B cell (primary cell): ENCODE data around the gene FBXO34. TPM values are rescaled to one million over a fixed set of nuclear protein-coding genes. Genes with fewer than 3 reads are reported as not detected.
A peak's percentile ranks its signal among the peaks of the same experiment; 100 is the strongest.

Source experiments
- ATAC-seq: fragments of 200-7000 bp; cut with Tn5 transposase; one replicate; pipeline ENCODE4 v1.10.0; 2021; ENCODE audit warnings: low read depth, mild to moderate bottlenecking, moderate number of reproducible peaks, moderate library complexity
- CTCF ChIA-PET: fragments of 350-600 bp; sonication (Branson Sonifier 250); formaldehyde crosslinking; loops from one replicate; lab custom pipeline; 2021; ENCODE audit warnings: antibody characterized with exemption, inconsistent platforms; lab: Charles Lee
- POLR2A ChIA-PET: fragments of 350-600 bp; sonication (Branson Sonifier 250); formaldehyde crosslinking; loops from one replicate; lab custom pipeline; 2021; ENCODE audit warnings: antibody characterized with exemption; lab: Charles Lee
- DNase-seq: peaks from one replicate; pipeline ENCODE4 v3.0.0; 2013
- H2AFZ ChIP-seq: 2 replicates; pipeline ENCODE4 v1.6.1; 2012; ENCODE audit warnings: mild to moderate bottlenecking, low read depth, low read length; ENCODE audit not compliant: insufficient read depth, poor library complexity, severe bottlenecking
- H3K27ac ChIP-seq, 2 donors: 1 replicate in 1 of 2; 2 replicates in 1 of 2; pipeline ENCODE4 v1.5.1; 2012 to 2013; ENCODE audit warnings: low read length in 2 of 2, mild to moderate bottlenecking in 2 of 2, moderate library complexity in 1 of 2
- H3K27me3 ChIP-seq, 4 experiments: fragments of 200-600 bp in 1 of 4; sonication (generic) in 1 of 4; replicated peaks in 1 of 4; 1 replicate in 2 of 4; 2 replicates in 2 of 4; pipeline versions ENCODE4 v1.6.1 to v1.7.0; 2013 to 2016; ENCODE audit warnings: low read length in 3 of 4, mild to moderate bottlenecking in 2 of 4, mixed read lengths in 1 of 4, moderate library complexity in 1 of 4; ENCODE audit not compliant: insufficient read depth in 4 of 4, control insufficient read depth in 3 of 4; ENCODE audit errors: control extremely low read depth in 1 of 4
- H3K36me3 ChIP-seq, 2 experiments: replicated peaks in 1 of 2; 1 replicate in 1 of 2; 2 replicates in 1 of 2; pipeline versions ENCODE4 v1.6.1 to v1.7.1; 2013; ENCODE audit warnings: low read length in 1 of 2; ENCODE audit not compliant: insufficient read depth in 2 of 2, control insufficient read depth in 1 of 2; ENCODE audit errors: control extremely low read depth in 1 of 2, extremely low read depth in 1 of 2
- H3K4me1 ChIP-seq, 2 donors: fragments of 200-600 bp in 1 of 2; sonication (generic) in 1 of 2; 1 replicate in 1 of 2; 2 replicates in 1 of 2; pipeline versions ENCODE4 v1.5.1 to v1.6.1; 2013 to 2017; ENCODE audit warnings: low read length in 2 of 2; ENCODE audit not compliant: control insufficient read depth in 2 of 2, insufficient read depth in 2 of 2
- H3K4me2 ChIP-seq: replicated peaks from 2 replicates; pipeline ENCODE3; 2012; ENCODE audit warnings: mild to moderate bottlenecking, low read depth, low read length; ENCODE audit not compliant: poor library complexity, severe bottlenecking
- H3K4me3 ChIP-seq, 5 experiments: fragments of 200-600 bp in 1 of 5; sonication (generic) in 1 of 5; 1 replicate in 3 of 5; 2 replicates in 2 of 5; pipeline versions ENCODE4 v1.5.1 to v1.7.0; 2011 to 2016; ENCODE audit warnings: low read length in 4 of 5, mild to moderate bottlenecking in 4 of 5, low read depth in 2 of 5, control low read depth in 1 of 5, moderate library complexity in 1 of 5; ENCODE audit not compliant: insufficient read depth in 1 of 5; ENCODE audit errors: control extremely low read depth in 1 of 5, extremely low read depth in 1 of 5
- H3K79me2 ChIP-seq: fragments of 200-600 bp; sonication (generic); one replicate; pipeline ENCODE4 v1.6.0; 2016; ENCODE audit warnings: low read length; ENCODE audit not compliant: control insufficient read depth, insufficient read depth
- H3K9ac ChIP-seq: fragments of 200-600 bp; sonication (generic); 2 replicates; pipeline ENCODE4 v1.6.1; 2017; ENCODE audit warnings: mild to moderate bottlenecking, low read length, moderate library complexity
- H3K9me3 ChIP-seq, 3 donors: one replicate each; pipeline versions ENCODE4 v1.6.1 to v1.7.1; 2013; ENCODE audit warnings: low read length in 2 of 3; ENCODE audit not compliant: control insufficient read depth in 2 of 3, insufficient read depth in 1 of 3; ENCODE audit errors: control extremely low read depth in 1 of 3
- H4K20me1 ChIP-seq: 2 replicates; pipeline ENCODE4 v1.6.0; 2012; ENCODE audit warnings: mild to moderate bottlenecking, low read length; ENCODE audit not compliant: insufficient read depth, control insufficient read depth, poor library complexity, severe bottlenecking
- H3K27ac Mint-ChIP-seq: one replicate; pipeline ENCODE4 v1.8.0; 2021; ENCODE audit warnings: mixed read lengths
- H3K27me3 Mint-ChIP-seq: one replicate; pipeline ENCODE4 v1.8.0; 2021; ENCODE audit warnings: mixed read lengths
- H3K4me1 Mint-ChIP-seq: one replicate; pipeline ENCODE4 v1.8.0; 2021; ENCODE audit warnings: mixed read lengths
- H3K4me3 Mint-ChIP-seq: one replicate; pipeline ENCODE4 v1.8.0; 2021; ENCODE audit warnings: mixed read lengths
- H3K9me3 Mint-ChIP-seq: one replicate; pipeline ENCODE4 v1.8.0; 2022; ENCODE audit warnings: mixed read lengths; ENCODE audit not compliant: insufficient read depth
- EZH2 ChIP-seq: IDR thresholded peaks from 2 replicates; pipeline ENCODE4 v1.6.1; 2012; ENCODE audit warnings: borderline replicate concordance, low read depth, mild to moderate bottlenecking, moderate library complexity, low read length; ENCODE audit not compliant: insufficient read depth, poor library complexity, severe bottlenecking
- WGBS: methylation state at CpG from one replicate; pipeline ENCODE4 v1.1.5; 2013; ENCODE audit warnings: missing lambda C conversion rate; ENCODE audit not compliant: insufficient coverage; 5-methylcytosine and 5-hydroxymethylcytosine counted together
- intact Hi-C: fragments of 100-400 bp; cut with micrococcal nuclease; formaldehyde crosslinking; loops from one replicate; pipeline ENCODE4 v1.10.0; 2022
- polyA plus RNA-seq: library from polyadenylated mRNA; depleted of rRNA; stranded (reverse); fragments of >200 nt; gene quantifications from 2 replicates; pipeline ENCODE4 v1.2.3, GENCODE V29; 2012
- total RNA-seq, 2 donors: library from RNA; stranded (reverse); fragments of 120-200 nt in 1 of 2; gene quantifications; 1 replicate in 1 of 2; 2 replicates in 1 of 2; pipeline versions ENCODE4 v1.2.3 to v1.2.4, GENCODE V29; 2013 to 2022
- TF ChIP-seq, protein P1 (sequence below): fragments of 200-600 bp; IDR thresholded peaks from one replicate; pipeline ENCODE4 v1.8.0; 2022; ENCODE audit warnings: antibody characterized with exemption, mild to moderate bottlenecking

The FBXO34 gene
- total and polyA plus RNA-seq, 2 donors (not counting 1 experiment from before 2014, with no cell fraction given), result 8.1 to 27.5 TPM

DNA sequence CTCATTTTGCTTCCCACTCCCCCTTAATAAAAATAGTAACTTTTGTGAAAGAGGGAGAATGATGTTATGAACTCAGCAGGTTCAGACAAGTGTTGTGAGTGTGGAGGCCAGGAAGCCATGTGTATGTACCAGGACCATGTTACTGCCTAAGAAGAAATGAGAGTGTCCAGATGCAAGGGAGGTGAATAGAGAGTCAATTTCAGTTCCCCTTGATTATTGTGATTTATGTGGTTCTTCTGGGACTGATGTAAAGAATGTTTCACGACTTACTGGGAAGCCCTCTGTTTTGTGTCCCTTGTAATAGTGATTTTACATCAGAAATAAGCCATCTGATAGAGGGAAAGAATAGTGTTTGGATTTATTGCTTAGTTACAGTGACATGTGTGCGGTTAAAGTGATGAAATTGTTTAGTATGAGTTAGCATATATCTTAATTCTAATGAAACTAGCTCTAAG, 32.5 kb downstream of the FBXO34 start:
- H3K79me2 ChIP-seq, result peaks cover 74% of the 10 kb centered on the region
- H3K4me3 ChIP-seq, result no peak overlapping the region
- Mint-ChIP-seq H3K4me3 (no peak overlapping the region), H3K27ac (peak overlapping the region; percentile 42), H3K9me3 (no peaks in the 10 kb centered on the region), H3K4me1 (peaks cover 30% of the 10 kb centered on the region), H3K27me3 (no peaks in the 10 kb centered on the region)
- no peak overlapping the region for H3K4me2 ChIP-seq
- intact Hi-C loops, result loop anchor here (5.0 kb wide), 1 partner anchor 34 kb away; no protein-coding TSS in a partner anchor
- no peak for TF ChIP-seq EZH2
- TF ChIP-seq, protein P1, sequence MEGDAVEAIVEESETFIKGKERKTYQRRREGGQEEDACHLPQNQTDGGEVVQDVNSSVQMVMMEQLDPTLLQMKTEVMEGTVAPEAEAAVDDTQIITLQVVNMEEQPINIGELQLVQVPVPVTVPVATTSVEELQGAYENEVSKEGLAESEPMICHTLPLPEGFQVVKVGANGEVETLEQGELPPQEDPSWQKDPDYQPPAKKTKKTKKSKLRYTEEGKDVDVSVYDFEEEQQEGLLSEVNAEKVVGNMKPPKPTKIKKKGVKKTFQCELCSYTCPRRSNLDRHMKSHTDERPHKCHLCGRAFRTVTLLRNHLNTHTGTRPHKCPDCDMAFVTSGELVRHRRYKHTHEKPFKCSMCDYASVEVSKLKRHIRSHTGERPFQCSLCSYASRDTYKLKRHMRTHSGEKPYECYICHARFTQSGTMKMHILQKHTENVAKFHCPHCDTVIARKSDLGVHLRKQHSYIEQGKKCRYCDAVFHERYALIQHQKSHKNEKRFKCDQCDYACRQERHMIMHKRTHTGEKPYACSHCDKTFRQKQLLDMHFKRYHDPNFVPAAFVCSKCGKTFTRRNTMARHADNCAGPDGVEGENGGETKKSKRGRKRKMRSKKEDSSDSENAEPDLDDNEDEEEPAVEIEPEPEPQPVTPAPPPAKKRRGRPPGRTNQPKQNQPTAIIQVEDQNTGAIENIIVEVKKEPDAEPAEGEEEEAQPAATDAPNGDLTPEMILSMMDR, result no peak
- WGBS, result no CpG with 5 or more reads among the region's 2 CpGs
- peak overlapping the region; percentile 20 for H3K9ac ChIP-seq
- ATAC-seq (no peak), DNase-seq (peak; percentile 27)
- H2AFZ ChIP-seq, result no peak overlapping the region
- H4K20me1 ChIP-seq, result peaks cover 16% of the 10 kb centered on the region
- CTCF ChIA-PET, result interaction anchor here (1.1 kb wide), 1 partner anchor 51 kb away, joined by 3 read pairs; no protein-coding TSS in a partner anchor
- peak overlapping the region in 1 of 2 donors; percentile 28 for H3K27ac ChIP-seq
- H3K27me3 ChIP-seq, result no peaks in the 10 kb centered on the region
- no peaks in the 10 kb centered on the region for H3K9me3 ChIP-seq
- no peaks in the 10 kb centered on the region for H3K36me3 ChIP-seq
- POLR2A ChIA-PET, result interaction anchor here (0.6 kb wide), 1 partner anchor 37 kb away, joined by 3 read pairs; no protein-coding TSS in a partner anchor
- peaks cover 5 to 8% of the 10 kb centered on the region in 2 donors for H3K4me1 ChIP-seq

GRCh38 chr14:55306938-55307589, 35.8 kb downstream of the FBXO34 start:
- no peak overlapping the region for H3K4me2 ChIP-seq
- H3K27ac ChIP-seq, result no peak overlapping the region
- ATAC-seq (no peak), DNase-seq (no peak)
- H3K9me3 ChIP-seq, result peaks cover 0 to 8% (median 8%) of the 10 kb centered on the region in 3 donors
- H3K4me3 ChIP-seq, result no peak overlapping the region
- H2AFZ ChIP-seq, result no peak overlapping the region
- H3K36me3 ChIP-seq, result no peaks in the 10 kb centered on the region
- H3K27ac Mint-ChIP-seq, result no peak overlapping the region
- WGBS, result 100% methylated on average over 3 of the region's 5 CpGs
- no peak overlapping the region for H3K4me3 Mint-ChIP-seq
- ChIA-PET CTCF (no interaction called here), POLR2A (no interaction called here)
- peaks cover 2% of the 10 kb centered on the region for H3K9me3 Mint-ChIP-seq
- H3K27me3 ChIP-seq, result no peaks in the 10 kb centered on the region
- peaks cover 28% of the 10 kb centered on the region for H3K4me1 Mint-ChIP-seq
- intact Hi-C loops, result no loop called here
- no peak overlapping the region for H3K9ac ChIP-seq
- TF ChIP-seq EZH2, result no peak
- TF ChIP-seq, protein P1, result no peak
- H4K20me1 ChIP-seq, result peaks cover 4% of the 10 kb centered on the region
- H3K79me2 ChIP-seq, result peaks cover 52% of the 10 kb centered on the region
- no peaks in the 10 kb centered on the region for H3K27me3 Mint-ChIP-seq
- H3K4me1 ChIP-seq, result peaks cover 5 to 8% of the 10 kb centered on the region in 2 donors
